K562 (cell line): Measurements from ENCODE around the gene MED13L.

Source experiments
- ATF3 ChIP-seq, 2 experiments: fragments of 450-650 bp in 1 of 2; sonication (generic) in 1 of 2; formaldehyde crosslinking in 1 of 2; IDR thresholded peaks in 1 of 2; conservative IDR thresholded peaks in 1 of 2; 2 replicates each; pipeline versions ENCODE4 v1.6.1 to v1.8.1; 2016 to 2023; ENCODE audit warnings: mild to moderate bottlenecking in 2 of 2, moderate library complexity in 2 of 2, inconsistent platforms in 1 of 2, missing genetic modification reagents in 1 of 2
- CBX8 ChIP-seq: fragments of 200-600 bp; sonication (generic); IDR thresholded peaks from 2 replicates; pipeline ENCODE4 v1.6.1; 2012; ENCODE audit warnings: borderline replicate concordance, mixed run types, low read depth, mild to moderate bottlenecking, moderate library complexity, mixed read lengths, low read length, control low read depth, inconsistent platforms; ENCODE audit not compliant: poor library complexity, severe bottlenecking; ENCODE audit errors: extremely low read depth
- COPS2 ChIP-seq: fragments of 450-650 bp; conservative IDR thresholded peaks from 2 replicates; pipeline ENCODE4 v1.6.1; 2016; ENCODE audit warnings: mild to moderate bottlenecking, moderate library complexity
- CTCF ChIP-seq, 3 experiments: IDR thresholded peaks in 2 of 3; conservative IDR thresholded peaks in 1 of 3; 2 replicates each; pipeline ENCODE4 v1.5.1; 2011 to 2012; ENCODE audit warnings: low read length in 3 of 3, mild to moderate bottlenecking in 3 of 3, control low read depth in 2 of 3, improper control_type of control experiment in 1 of 3, inconsistent platforms in 1 of 3, low read depth in 1 of 3, mixed read lengths in 1 of 3, moderate library complexity in 1 of 3; ENCODE audit not compliant: insufficient read depth in 2 of 3
- EP300 ChIP-seq: IDR thresholded peaks from 2 replicates; pipeline ENCODE4 v1.6.1; 2012; ENCODE audit warnings: low read length, improper control_type of control experiment
- ID3 ChIP-seq, 2 experiments: fragments of 250-450 bp in 1 of 2; fragments of 450-650 bp in 1 of 2; sonication (Bioruptor Pico) in 1 of 2; IDR thresholded peaks; 2 replicates each; pipeline versions ENCODE4 v1.6.1 to v1.8.0; 2016 to 2021; ENCODE audit warnings: mild to moderate bottlenecking in 2 of 2, moderate library complexity in 2 of 2, missing compliant biosample characterization in 1 of 2, missing genetic modification characterization in 1 of 2
- MXI1 ChIP-seq: IDR thresholded peaks from 2 replicates; pipeline ENCODE4 v1.6.1; 2011; ENCODE audit warnings: low read depth, mild to moderate bottlenecking, improper control_type of control experiment, low read length
- NBN ChIP-seq: fragments of 450-650 bp; IDR thresholded peaks from 2 replicates; pipeline ENCODE4 v1.6.1; 2016; ENCODE audit warnings: low read depth, mild to moderate bottlenecking
- NRF1 ChIP-seq, 2 experiments: fragments of 450-650 bp; IDR thresholded peaks in 1 of 2; conservative IDR thresholded peaks in 1 of 2; 2 replicates each; pipeline ENCODE4 v1.6.1; 2014; ENCODE audit warnings: mild to moderate bottlenecking in 2 of 2
- POLR3A ChIP-seq: IDR thresholded peaks from 2 replicates; pipeline ENCODE4 v1.6.1; 2011; ENCODE audit warnings: borderline replicate concordance, mild to moderate bottlenecking, moderate library complexity; ENCODE audit not compliant: insufficient read length, insufficient read depth; ENCODE audit errors: extremely low read depth
- TAF1 ChIP-seq: IDR thresholded peaks from 2 replicates; pipeline ENCODE4 v1.6.1; 2011; ENCODE audit warnings: mild to moderate bottlenecking, low read length, moderate library complexity; ENCODE audit not compliant: insufficient read depth, control insufficient read depth, severe bottlenecking; ENCODE audit errors: extremely low read depth
- ZBTB8A ChIP-seq: fragments of 450-650 bp; IDR thresholded peaks from 2 replicates; pipeline ENCODE4 v1.6.1; 2018; ENCODE audit warnings: mild to moderate bottlenecking, moderate library complexity; ENCODE audit not compliant: partially characterized antibody
- ZNF398 ChIP-seq: fragments of 250-450 bp; sonication (Bioruptor Pico); IDR thresholded peaks from 2 replicates; pipeline ENCODE4 v1.8.0; 2021; ENCODE audit warnings: moderate library complexity, mild to moderate bottlenecking, inconsistent platforms

- no peak for TF ChIP-seq CTCF (IDR thresholded peaks at IDR 0.05 in 2 of 3, conservative IDR thresholded peaks at IDR 0.05 in 1 of 3; ENCODE audit: insufficient read depth in 2 of 3, low read depth in 1 of 3, low read length in 3 of 3)
- no peak for TF ChIP-seq EP300
- TF ChIP-seq NBN = no peak
- TF ChIP-seq ID3 (CRISPR knock-in tag; IDR thresholded peaks at IDR 0.05) = no peak
- TF ChIP-seq ID3 (tag; IDR thresholded peaks at IDR 0.05) = no peak
- TF ChIP-seq ZBTB8A = no peak
- TF ChIP-seq POLR3A = no peak
- TF ChIP-seq NRF1 (conservative IDR thresholded peaks at IDR 0.05 in 1 of 2, IDR thresholded peaks at IDR 0.05 in 1 of 2) = no peak
- TF ChIP-seq TAF1 = no peak
- no peak for TF ChIP-seq MXI1
- no peak for TF ChIP-seq ZNF398 (CRISPR knock-in tag)
- TF ChIP-seq COPS2 = no peak
- TF ChIP-seq ATF3 (IDR thresholded peaks at IDR 0.05) = no peak
- no peak for TF ChIP-seq ATF3 (CRISPR knock-in tag; conservative IDR thresholded peaks at IDR 0.05)
- TF ChIP-seq CBX8 = no peak
Observed at GRCh38 chr12:116153113-116153512, 124.4 kb downstream of the MED13L start.
